Spleen (tissue), 11 donors: ENCODE data around the gene ZNF385A. TPM values are rescaled to one million over a fixed set of nuclear protein-coding genes. Genes with fewer than 3 reads are reported as not detected.

Experiments
- DNase-seq: peaks from one replicate; pipeline ENCODE4 v3.0.0-alpha.2; 2020
- H3K27ac ChIP-seq, 8 donors: fragments of 200-600 bp; sonication (generic) in 7 of 8; 1 replicate in 4 of 8; 2 replicates in 4 of 8; pipeline versions ENCODE4 v1.5.0 to v1.8.0; 2016 to 2021; ENCODE audit warnings: inconsistent platforms in 4 of 8, mild to moderate bottlenecking in 4 of 8, moderate library complexity in 1 of 8
- H3K27me3 ChIP-seq, 7 donors: fragments of 200-600 bp; sonication (generic) in 6 of 7; replicated peaks in 1 of 7; 1 replicate in 4 of 7; 2 replicates in 3 of 7; pipeline versions ENCODE4 v1.5.0 to v1.8.0; 2016 to 2021; ENCODE audit warnings: inconsistent platforms in 3 of 7, mild to moderate bottlenecking in 1 of 7
- H3K36me3 ChIP-seq, 6 donors: fragments of 200-600 bp; sonication (generic) in 5 of 6; 1 replicate in 4 of 6; 2 replicates in 2 of 6; pipeline versions ENCODE4 v1.5.0 to v1.8.0; 2016 to 2021; ENCODE audit warnings: inconsistent platforms in 2 of 6
- H3K4me1 ChIP-seq, 6 donors: fragments of 200-600 bp; sonication (generic) in 5 of 6; 1 replicate in 3 of 6; 2 replicates in 3 of 6; pipeline versions ENCODE4 v1.5.0 to v1.8.0; 2016 to 2021; ENCODE audit warnings: inconsistent platforms in 3 of 6
- H3K4me3 ChIP-seq, 8 donors: fragments of 200-600 bp; sonication (generic) in 7 of 8; 1 replicate in 4 of 8; 2 replicates in 4 of 8; pipeline versions ENCODE4 v1.5.0 to v1.8.0; 2016 to 2021; ENCODE audit warnings: inconsistent platforms in 4 of 8, mild to moderate bottlenecking in 4 of 8, moderate library complexity in 2 of 8
- H3K9me3 ChIP-seq, 8 donors: fragments of 200-600 bp; sonication (generic) in 7 of 8; 1 replicate in 4 of 8; 2 replicates in 4 of 8; pipeline versions ENCODE4 v1.5.0 to v1.8.0; 2016 to 2021; ENCODE audit warnings: inconsistent platforms in 4 of 8
- CTCF ChIP-seq, 11 experiments: fragments of 200-600 bp in 7 of 11; fragments of 450-650 bp in 4 of 11; sonication (generic) in 4 of 11; IDR thresholded peaks in 8 of 11; conservative IDR thresholded peaks in 3 of 11; 1 replicate in 7 of 11; 2 replicates in 4 of 11; pipeline versions ENCODE4 v1.4.0 to v1.8.0; 2016 to 2021; ENCODE audit warnings: antibody characterized with exemption in 11 of 11, inconsistent platforms in 4 of 11, mild to moderate bottlenecking in 1 of 11
- POLR2A ChIP-seq, 3 donors: fragments of 450-650 bp; IDR thresholded peaks; one replicate each; pipeline ENCODE4 v1.5.1; 2017; ENCODE audit warnings: antibody characterized with exemption in 3 of 3, mild to moderate bottlenecking in 1 of 3
- POLR2AphosphoS5 ChIP-seq, 3 donors: sonication (generic); formaldehyde crosslinking; IDR thresholded peaks; one replicate each; pipeline ENCODE4 v1.5.1; 2017; ENCODE audit warnings: antibody characterized with exemption in 3 of 3
- WGBS, 5 donors: extraction: QIAGEN DNeasy Blood & Tissue Kit in 3 of 5; methylation state at CpG; one replicate each; pipeline versions ENCODE4 v1.1.5 to v1.1.7; 2013 to 2018; 5-methylcytosine and 5-hydroxymethylcytosine counted together
- intact Hi-C: fragments of 100-400 bp; cut with DNase I; formaldehyde crosslinking; loops from one replicate; pipeline ENCODE4 v1.15.0; 2023; ENCODE audit warnings: low total_unique reads
- polyA plus RNA-seq, 3 donors: library from polyadenylated mRNA; stranded (reverse); fragments of 200-250 nt; gene quantifications; one replicate each; pipeline ENCODE4 v1.2.1, GENCODE V29; 2013
- total RNA-seq, 7 donors: library from RNA; depleted of rRNA in 3 of 7; stranded (reverse); fragments of >200 nt in 3 of 7; fragmentation: NEBNext Ultra II Directional in 4 of 7; extraction: Animal tissue kit (Norgen Biotek cat#: 25700) in 4 of 7; gene quantifications; one replicate each; pipeline versions ENCODE4 v1.1.0 to v1.2.1, GENCODE V29; 2016 to 2021
- donor health status: healthy with polysubstance abuse.
- donor health status: DM: no; HTN: no; CAD: no; lungs with moderate emphysema.
- donor health status: DM: no; HTN: no; CAD: no.
- donor health status: Bipolar disorder and iron deficiency.
- donor health status: healthy.
- donor health status: DM: no; HTN: no; CAD: no.
- donor health status: DM: yes; HTN: yes; CAD: no.

ZNF385A gene
- total and polyA plus RNA-seq, 10 donors, result 7.4 to 40.3 (median 23.4) TPM

- no peak overlapping the region for H3K27ac ChIP-seq
- intact Hi-C loops, result no loop called here
- TF ChIP-seq POLR2AphosphoS5 (IDR thresholded peaks at IDR 0.05), result no peak
- WGBS, 5 donors, result 80 to 94% (median 92%) methylated on average over 5 of the region's 5 CpGs
- H3K9me3 ChIP-seq, result no peaks in the 10 kb centered on the region
- peaks cover 0 to 75% (median 6%) of the 10 kb centered on the region in 7 donors for H3K27me3 ChIP-seq
- no peak for DNase-seq
- peaks cover 9 to 56% (median 38%) of the 10 kb centered on the region in 6 donors for H3K4me1 ChIP-seq
- H3K36me3 ChIP-seq, result no peaks in the 10 kb centered on the region
- no peak overlapping the region for H3K4me3 ChIP-seq
Observed at GRCh38 chr12:54430471-54431069, 46.0 kb upstream of the ZNF385A start.

DNA sequence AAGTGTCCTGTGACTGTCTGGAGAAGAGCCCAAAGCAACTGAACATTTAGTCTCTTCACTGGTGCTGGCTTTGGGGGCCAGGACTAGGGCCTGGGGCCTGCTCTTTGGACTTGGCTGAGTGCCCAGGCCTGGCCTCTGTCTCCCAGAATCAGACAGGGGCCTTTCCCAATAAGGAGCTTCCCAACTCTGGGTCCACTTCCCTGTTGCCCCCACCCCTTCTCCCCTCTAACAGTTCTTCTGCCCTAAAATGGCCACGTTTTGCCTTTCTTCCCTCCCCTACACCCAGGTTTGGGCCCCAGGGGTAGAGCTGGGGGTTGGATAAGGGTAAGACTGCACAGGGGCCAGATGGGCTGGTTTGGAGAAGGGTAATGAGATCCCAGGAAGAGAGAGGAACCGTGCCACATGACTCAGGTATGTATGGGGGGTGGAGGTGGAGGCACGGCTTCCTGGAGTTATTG, 44.5 kb upstream of the ZNF385A start:
- Histone ChIP-seq H3K9me3 (no peaks in the 10 kb centered on the region), H3K27me3 (peaks cover 0 to 82% (median 6%) of the 10 kb centered on the region in 7 donors), H3K27ac (peak overlapping the region in 1 of 8 donors; percentile 23), H3K36me3 (no peaks in the 10 kb centered on the region), H3K4me3 (no peak overlapping the region), H3K4me1 (peaks cover 9 to 56% (median 38%) of the 10 kb centered on the region in 6 donors)
- DNase-seq, result no peak
- WGBS, 5 donors, result 45 to 81% (median 60%) methylated on average over 3 of the region's 3 CpGs
- TF ChIP-seq POLR2A (IDR thresholded peaks at IDR 0.05) (no peak), POLR2AphosphoS5 (IDR thresholded peaks at IDR 0.05) (no peak), CTCF (IDR thresholded peaks at IDR 0.05 in 8 of 11, conservative IDR thresholded peaks at IDR 0.05 in 3 of 11) (no peak)
- intact Hi-C loops, result no loop called here

- no peak for DNase-seq
- TF ChIP-seq POLR2AphosphoS5 (IDR thresholded peaks at IDR 0.05), result peak in 2 of 3 donors; percentile 41 to 50
- TF ChIP-seq CTCF (IDR thresholded peaks at IDR 0.05 in 8 of 11, conservative IDR thresholded peaks at IDR 0.05 in 3 of 11), result no peak
- peak overlapping the region in 1 of 8 donors; percentile 42 for H3K27ac ChIP-seq
- H3K4me3 ChIP-seq, result no peak overlapping the region
- 13 to 35% (median 22%) methylated on average over 13 of the region's 13 CpGs for WGBS, 5 donors
- H3K9me3 ChIP-seq, result no peaks in the 10 kb centered on the region
- intact Hi-C loops, result no loop called here
- H3K27me3 ChIP-seq, result peaks cover 0 to 82% (median 11%) of the 10 kb centered on the region in 7 donors
- H3K36me3 ChIP-seq, result no peaks in the 10 kb centered on the region
- H3K4me1 ChIP-seq, result peaks cover 9 to 52% (median 37%) of the 10 kb centered on the region in 6 donors
Observed at GRCh38 chr12:54428050-54429013, 43.8 kb upstream of the ZNF385A start.

DNA sequence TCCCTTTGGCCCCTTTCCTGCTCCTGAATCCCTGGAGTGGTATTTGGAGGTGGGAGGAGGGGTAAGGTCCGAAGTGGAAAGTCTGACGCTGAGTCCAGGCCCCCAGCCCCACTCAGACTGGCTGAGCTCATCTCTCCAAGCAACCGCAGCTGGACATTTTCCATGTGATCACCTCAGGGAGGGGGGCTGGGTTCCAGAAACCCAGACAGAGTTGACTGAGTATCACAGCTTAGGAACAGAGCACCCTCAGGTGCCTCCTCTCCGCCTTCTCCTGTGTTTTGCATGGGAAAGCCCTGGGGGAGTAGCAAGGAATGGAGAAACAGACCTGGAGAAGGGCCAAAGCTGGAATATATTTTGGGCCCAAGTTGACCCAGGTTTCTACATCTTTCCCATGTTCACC, 42.6 kb upstream of the ZNF385A start:
- peaks cover 9 to 45% (median 28%) of the 10 kb centered on the region in 6 donors for H3K4me1 ChIP-seq
- no peak for DNase-seq
- H3K36me3 ChIP-seq, result no peaks in the 10 kb centered on the region
- peaks cover 0 to 91% (median 12%) of the 10 kb centered on the region in 7 donors for H3K27me3 ChIP-seq
- no peak overlapping the region for H3K4me3 ChIP-seq
- no peaks in the 10 kb centered on the region for H3K9me3 ChIP-seq
- TF ChIP-seq POLR2A (IDR thresholded peaks at IDR 0.05), result no peak
- no peak for TF ChIP-seq CTCF (IDR thresholded peaks at IDR 0.05 in 8 of 11, conservative IDR thresholded peaks at IDR 0.05 in 3 of 11)
- TF ChIP-seq POLR2AphosphoS5 (IDR thresholded peaks at IDR 0.05), result no peak
- 75 to 91% (median 88%) methylated on average over 4 of the region's 4 CpGs for WGBS, 5 donors
- H3K27ac ChIP-seq, result no peak overlapping the region
- intact Hi-C loops, result no loop called here
